Activated CD4-positive, alpha-beta T cell treated with anti-CD3 and anti-CD28 coated beads for 24 hours (primary cell): Measurements from ENCODE around the gene CTTN.

ENCODE experiments used
- DNase-seq, 2 donors: peaks; one replicate each; pipeline ENCODE4 v3.0.0-alpha.2; 2020; ENCODE audit warnings: low read depth in 2 of 2

The CTTN gene

GRCh38 chr11:70409437-70409836 is 11.1 kb downstream of the CTTN start:
- DNase-seq, result no peak

DNA sequence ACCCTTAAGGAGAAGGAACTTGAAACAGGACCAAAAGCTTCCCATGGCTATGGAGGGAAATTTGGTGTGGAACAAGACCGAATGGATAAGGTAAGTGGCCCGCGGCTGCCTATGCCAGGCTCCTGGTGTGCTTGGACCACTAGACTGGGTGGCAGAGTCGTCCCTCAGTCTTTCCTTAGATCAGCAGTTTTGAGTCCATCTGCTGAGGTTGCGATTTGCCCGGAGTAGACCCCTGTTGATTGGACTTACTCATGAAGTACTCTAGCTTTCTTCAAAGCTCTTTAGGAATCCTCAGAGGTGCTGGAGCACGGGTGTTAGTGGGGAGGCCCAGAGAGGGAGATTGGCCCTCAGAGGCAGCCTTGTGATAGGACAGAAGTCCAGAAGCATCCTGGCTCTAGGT is 11.5 kb downstream of the CTTN start:
- no peak for DNase-seq

DNA sequence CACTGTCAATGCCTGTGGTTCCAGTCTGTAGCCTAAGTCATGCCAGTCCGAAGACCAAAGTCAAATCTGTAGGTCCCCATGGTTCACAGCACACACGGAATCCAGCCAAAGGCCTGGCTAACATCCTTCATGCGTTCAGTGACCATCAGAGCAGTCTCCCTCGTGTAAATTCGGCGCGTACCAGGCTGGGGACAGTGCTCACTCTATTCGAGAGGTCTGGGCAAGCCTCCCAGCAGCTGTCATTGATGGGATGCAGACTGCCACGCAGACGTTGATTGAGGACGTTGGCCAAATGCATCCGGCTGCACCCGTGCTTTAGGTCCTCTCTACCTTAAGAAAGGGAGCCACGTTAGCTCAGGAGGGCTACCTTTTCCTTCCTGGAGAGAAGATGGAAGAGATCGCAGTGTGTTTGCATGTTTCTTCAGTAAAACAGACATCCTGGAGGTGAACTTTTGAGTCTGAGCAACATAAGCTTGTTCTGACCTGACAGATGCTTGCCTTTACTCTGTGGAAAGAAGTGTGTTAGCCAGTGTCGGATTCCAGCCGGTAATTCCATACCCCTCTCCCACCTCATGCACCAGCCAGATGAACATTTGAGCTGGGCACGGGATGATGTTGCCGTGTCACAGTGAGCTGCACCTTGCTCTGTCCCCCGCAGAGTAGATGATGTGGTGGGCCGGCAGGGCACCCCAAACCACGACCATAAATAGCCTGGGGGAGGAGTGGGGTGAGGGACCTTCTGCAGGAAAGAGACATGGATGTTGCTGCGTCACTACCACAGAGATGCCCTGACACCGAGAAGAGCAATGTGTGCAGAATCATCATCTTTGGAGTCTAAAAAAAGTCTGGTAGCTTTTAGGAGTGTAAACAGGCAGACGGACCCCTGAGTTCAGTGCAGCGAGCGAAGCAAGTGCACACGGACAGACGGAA is 12.2 kb downstream of the CTTN start:
- DNase-seq, result no peak

DNA sequence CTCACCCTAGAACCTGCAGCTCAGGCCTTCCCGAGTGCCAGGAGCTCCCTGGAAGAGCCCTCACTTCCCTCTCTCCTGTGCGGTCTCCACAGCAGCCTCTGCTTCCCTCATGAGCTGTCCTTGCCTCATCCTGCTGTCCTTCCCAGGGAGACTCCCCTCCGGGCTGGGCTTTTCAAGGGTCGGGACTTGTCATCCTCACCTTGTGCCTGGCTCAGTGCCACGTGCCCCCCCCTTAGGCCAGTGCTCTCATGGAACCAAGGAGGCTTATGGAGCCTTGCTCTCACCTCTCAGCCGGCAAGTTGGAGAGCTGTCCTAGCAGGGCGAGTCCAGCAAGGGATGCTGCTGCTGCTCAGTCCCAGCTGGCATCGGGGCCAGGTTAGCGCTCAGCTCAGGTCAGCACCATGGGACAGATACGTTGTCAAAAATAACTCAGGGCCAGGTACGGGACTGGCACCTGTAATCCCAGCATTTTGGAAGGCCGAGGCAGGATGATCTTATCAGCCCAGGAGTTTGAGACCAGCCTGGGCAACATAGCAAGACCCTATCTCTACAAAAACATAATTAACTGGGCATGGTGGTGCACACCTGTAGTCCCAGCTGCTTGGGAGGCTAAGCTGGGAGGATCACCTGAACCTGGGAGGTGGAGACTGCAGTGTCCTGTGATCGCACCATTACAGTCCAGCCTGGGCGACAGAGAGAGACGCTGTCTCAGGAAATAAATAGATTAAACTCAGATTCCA is 13.6 kb downstream of the CTTN start:
- no peak for DNase-seq

DNA sequence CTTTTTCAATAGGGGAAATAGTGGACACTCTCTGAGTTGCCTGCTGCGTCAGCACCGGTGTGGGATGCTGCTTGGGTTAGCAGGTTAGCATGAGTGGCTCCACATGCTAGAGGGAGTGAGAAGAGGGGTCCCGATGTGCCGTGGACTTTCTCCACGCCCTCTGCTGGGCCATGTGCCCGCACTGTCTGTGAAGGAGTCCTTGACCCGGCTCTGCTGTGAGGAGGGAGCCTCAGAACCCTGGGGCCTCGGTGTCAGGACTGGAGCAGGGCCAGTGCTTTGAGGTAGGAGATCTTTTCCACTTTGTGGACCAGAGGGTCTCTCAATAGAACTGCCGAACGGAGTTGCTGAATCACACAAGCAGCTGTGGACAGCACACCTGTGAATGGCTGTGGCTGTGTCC is 14.8 kb downstream of the CTTN start:
- DNase-seq, result no peak

DNA sequence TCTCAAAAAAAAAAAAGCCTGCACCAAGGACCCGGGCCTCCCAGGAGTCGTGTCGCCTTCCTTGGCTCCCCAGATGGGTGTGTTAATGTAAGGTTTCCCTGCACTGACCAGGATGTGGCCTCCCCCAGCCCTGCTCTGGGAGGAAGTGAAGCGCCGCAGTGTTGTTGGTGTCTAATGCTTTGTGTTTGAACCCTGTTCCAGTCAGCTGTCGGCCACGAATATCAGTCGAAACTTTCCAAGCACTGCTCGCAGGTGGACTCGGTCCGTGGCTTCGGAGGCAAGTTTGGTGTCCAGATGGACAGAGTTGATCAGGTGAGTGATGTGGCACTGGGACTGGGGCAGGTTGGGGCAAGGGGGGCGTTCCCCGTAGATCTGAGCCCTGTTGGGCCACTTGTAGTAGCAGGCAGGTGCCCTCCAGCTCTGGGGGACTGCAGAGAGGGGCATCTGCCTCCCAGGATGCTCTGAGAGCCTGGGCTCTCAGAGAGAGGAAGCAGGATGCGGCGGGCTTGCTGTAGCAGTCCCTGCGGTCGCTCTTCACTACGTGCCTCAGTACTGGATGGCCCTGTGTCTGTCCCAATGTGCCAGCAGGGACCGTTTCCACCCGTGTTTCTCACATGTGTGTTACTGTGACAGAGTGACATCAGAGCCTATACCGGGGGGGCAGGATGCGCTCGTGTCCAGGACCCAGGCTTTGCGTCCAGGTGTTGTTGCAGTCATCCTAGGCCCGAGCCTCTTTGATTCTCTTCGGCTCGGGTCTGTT is 16.2 kb downstream of the CTTN start:
- DNase-seq, result no peak

- no peak for DNase-seq
These were observed 16.9 kb downstream of the CTTN start for GRCh38 chr11:70415191-70415590.

- DNase-seq, result no peak
These were observed 17.5 kb downstream of the CTTN start for GRCh38 chr11:70415642-70416395.

DNA sequence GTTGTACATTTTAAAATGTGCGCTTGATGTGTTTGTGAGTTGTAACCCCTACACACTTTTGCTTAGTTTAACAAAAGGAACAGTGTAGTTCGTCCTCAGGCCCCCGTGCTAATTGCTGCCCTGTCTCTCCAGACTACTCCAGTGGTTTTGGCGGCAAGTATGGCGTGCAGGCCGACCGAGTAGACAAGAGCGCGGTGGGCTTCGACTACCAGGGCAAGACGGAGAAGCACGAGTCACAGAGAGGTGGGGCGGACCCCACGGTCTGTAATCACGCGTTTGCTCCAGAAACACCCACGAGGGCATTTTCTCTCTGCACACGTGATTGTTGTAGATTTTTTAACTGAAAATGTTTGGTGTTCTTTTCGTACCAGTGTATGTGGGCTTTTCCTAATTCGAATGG is 18.6 kb downstream of the CTTN start:
- no peak for DNase-seq

DNA sequence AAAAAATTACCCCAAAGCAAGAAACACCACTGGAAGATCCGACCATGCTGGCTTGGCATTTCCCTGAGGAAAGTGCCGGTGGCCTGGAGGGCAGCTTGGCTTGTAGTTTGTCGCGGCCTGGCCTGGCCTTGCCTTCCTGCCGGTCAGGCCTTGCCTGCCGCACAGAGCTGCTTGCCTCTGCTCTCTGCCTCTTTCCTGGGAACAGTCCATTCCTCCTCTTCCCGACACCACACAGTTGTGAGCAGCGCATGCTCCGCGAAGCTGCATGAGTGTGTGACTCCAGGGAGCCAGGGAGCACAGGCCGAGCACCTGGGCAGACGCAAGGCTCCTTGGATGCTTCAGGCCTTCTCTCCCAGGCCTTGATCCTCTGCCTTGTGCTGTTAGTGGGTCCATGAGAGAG is 19.8 kb downstream of the CTTN start:
- DNase-seq, result no peak

GRCh38 chr11:70419307-70420007 is 21.1 kb downstream of the CTTN start:
- no peak for DNase-seq

DNA sequence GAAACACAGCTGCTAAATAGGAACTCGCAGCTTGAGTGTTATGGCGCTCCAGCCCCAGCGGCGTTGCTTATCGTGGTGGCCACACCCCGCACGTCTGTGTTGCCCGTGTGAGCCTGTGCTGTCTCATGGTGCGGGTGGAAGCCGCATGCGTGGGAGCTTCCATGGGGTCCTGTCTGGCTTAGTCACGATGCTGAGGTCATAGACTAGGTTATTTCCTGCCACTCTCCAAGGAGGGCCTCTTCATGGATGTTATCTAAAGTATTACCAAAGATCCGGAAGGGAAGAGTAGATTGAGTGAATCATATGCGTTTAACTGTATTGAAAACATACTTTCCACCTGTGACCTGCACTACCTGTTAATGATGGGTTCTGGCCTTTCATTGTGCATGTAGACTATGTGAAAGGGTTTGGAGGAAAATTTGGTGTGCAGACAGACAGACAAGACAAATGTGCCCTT is 21.7 kb downstream of the CTTN start:
- DNase-seq, result no peak

- DNase-seq, result no peak
These were observed 22.2 kb downstream of the CTTN start for GRCh38 chr11:70420496-70420895.

- DNase-seq, result no peak
These were observed 22.8 kb downstream of the CTTN start for GRCh38 chr11:70421123-70421522.

DNA sequence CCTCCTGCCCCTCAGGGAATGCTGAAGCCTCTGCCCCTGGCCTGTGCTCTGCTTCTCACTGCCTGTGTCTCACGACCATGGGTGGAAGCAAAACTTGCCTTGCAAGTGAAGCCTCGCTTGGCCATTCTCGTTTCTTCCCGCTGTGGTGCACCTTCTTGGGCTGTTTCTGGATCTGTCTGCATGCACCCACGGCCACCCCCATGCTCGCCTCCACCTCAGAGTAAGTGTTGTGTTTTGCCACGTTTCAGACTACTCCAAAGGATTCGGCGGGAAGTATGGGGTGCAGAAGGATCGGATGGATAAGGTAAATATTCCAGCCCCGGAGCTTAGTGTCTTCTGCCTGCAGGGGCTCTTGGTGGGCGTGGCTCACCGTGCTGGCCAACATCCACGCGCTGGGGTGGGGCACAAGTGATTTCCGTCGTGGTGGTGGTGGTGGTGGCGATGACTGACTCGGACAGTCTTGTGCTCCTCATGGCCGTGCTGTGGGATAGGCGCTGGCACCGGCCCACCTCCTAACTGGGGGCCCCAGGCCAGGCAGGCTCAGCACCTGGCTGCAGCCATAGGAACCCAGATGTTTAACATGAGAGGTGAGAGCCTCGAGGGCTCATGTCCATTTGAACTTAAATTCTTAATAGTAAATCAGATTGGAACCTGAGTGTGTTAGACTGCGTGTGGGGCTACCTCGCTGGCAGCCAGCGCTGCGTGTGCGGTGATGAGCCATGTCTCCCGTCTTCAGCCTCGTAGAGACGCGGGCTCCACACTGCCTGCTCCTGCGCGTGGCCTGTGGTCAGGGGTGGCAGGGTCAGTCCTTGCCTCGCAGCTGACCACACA is 24.6 kb downstream of the CTTN start:
- no peak for DNase-seq

GRCh38 chr11:70423523-70424505 is 25.5 kb downstream of the CTTN start:
- peak in 1 of 2 donors; percentile 6 for DNase-seq

DNA sequence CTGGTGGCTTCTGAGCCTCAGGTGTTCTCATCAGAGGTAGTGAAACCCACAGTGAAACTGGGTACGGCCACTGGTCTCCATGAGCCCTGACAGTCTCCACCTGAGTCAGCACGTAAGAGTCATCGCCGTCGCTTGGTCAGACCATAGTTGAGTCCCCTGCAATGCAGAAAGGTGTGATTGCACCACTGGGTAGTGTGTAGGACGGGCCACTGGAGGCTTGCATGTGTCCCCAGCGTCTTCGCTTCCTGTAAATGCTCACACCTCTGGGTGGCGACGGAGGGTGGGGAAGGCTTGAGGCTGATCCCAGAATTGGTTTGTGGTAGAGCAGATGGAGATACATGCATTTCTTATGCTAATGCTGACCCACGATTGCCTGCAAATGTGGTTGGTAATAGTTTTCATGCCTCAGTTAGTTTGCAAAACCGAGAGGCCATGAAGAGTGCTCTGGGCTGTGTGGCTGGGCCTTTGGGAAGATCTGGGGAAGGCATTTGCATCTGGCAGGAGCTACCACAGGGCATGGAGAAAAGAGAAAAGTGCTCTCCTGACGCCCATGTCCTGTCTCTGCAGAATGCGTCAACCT is 26.5 kb downstream of the CTTN start:
- DNase-seq, result no peak

DNA sequence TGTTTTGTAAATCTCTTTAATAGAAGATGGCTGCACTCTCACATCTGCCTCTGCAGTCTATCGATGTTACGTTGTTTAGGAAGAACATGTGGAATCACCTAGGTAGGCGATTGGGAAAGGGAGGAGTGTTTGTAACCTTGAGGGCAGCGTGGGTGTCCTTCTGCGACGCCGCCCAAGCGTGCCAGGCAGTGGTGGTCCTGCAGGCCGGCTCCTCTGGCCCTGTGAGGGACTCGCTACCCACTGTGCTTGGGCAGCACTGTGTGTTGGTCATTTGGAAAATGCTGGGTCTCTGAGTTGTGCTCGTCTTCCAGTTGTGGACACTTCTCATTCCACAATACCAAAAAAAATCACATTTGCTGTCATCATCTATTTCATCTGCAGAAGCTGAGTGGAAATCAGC is 29.1 kb downstream of the CTTN start:
- no peak for DNase-seq
